ENCODE measurements around the gene EDARADD.
"Not testable (repeated sequence)": the region's sequence is repeated elsewhere in the genome, so short reads cannot be mapped to it uniquely, and the experiment has no call there.

The EDARADD gene

DNA sequence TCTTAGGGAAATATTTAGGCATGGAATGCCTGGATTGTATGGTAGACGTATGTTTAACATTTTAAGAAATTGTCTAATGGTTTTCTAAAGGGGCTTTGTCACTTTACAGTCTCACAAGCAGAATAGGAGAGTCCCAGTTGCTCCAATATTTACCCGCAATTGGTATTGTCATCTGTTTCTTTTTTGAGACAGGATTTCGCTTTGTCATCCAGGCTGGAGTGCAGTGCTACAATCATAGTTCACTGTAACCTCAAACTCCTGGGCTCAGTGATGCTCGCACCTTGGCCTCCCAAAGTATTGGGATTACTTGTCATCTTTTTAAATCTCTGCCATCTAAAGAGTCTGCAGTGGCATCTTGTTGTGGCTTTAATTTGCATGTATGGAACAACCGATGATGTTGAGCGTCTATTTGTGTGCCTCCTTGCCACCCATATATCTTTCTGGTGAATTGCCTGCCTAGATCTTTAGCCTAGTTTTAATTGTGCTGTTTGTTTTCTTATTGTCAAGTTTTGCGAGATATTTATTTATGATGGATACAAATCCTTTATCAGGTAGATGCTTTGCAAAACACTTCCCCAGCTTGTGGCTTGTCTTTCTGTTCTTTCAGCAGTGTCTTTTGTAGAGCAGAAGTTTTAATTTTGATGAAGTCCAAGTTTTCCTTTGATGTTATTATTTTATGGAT, 32.0 kb upstream of the EDARADD start:
- Histone ChIP-seq H3K4me2 (no peak overlapping the region), H3K9ac (no peak overlapping the region), H3K36me3 (no peaks in the 10 kb centered on the region), H3K27me3 (no peaks in the 10 kb centered on the region), H3K4me3 (no peak overlapping the region), H3K27ac (no peak overlapping the region), H4K20me1 (no peaks in the 10 kb centered on the region), H3K9me3 (0 out of 2 replicates have a peak, but pooled peaks cover 6% of the 10 kb centered on the region), H3K4me1 (no peaks in the 10 kb centered on the region)
- no peak for TF ChIP-seq Cebpa-rat (IDR thresholded peaks at IDR 0.05)

GRCh38 chr1:236363237-236363636, 30.8 kb upstream of the EDARADD start:
- H3K27ac ChIP-seq, result no peak overlapping the region
- no peaks in the 10 kb centered on the region for H3K36me3 ChIP-seq

GRCh38 chr1:236365999-236366570, 28.0 kb upstream of the EDARADD start:
- Histone ChIP-seq H3K9me3 (peaks cover 7% of the 10 kb centered on the region; the same call in 1 of the 2 replicates), H3K4me1 (no peaks in the 10 kb centered on the region), H3K9ac (no peak overlapping the region), H4K20me1 (no peaks in the 10 kb centered on the region), H3K27me3 (no peaks in the 10 kb centered on the region), H3K27ac (no peak overlapping the region), H3K4me3 (no peak overlapping the region), H3K4me2 (no peak overlapping the region), H3K36me3 (no peaks in the 10 kb centered on the region)
- TF ChIP-seq Cebpa-rat (IDR thresholded peaks at IDR 0.05), result no peak

More at GRCh38 chr1:236363237-236363636, 30.8 kb upstream of the EDARADD start:
- Histone ChIP-seq H3K4me2 (no peak overlapping the region), H3K9ac (no peak overlapping the region), H3K9me3 (0 out of 2 replicates have a peak, but pooled peaks cover 1% of the 10 kb centered on the region), H3K4me1 (no peaks in the 10 kb centered on the region), H4K20me1 (no peaks in the 10 kb centered on the region), H3K27me3 (no peaks in the 10 kb centered on the region), H3K4me3 (no peak overlapping the region)
- TF ChIP-seq Cebpa-rat (IDR thresholded peaks at IDR 0.05), result no peak

DNA sequence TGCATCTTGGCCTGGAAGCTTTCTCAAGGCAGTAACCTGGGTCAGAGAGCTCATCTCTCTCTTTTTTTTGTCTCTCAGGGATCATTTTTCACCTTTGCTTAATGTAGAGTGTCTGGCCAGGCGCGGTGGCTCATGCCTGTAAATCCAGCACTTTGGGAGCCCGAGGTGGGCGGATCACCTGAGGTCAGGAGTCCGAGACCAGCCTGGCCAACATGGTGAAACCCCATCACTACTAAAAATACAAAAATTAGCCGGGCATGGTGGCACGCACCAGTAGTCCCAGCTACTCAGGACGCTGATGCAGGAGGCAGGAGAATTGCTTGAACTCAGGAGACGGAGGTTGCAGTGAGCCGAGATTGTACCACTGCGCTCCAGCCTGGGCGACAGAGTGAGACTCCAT, 27.4 kb upstream of the EDARADD start:
- not testable (repeated sequence) for H3K4me1 ChIP-seq, H3K9ac ChIP-seq, H3K27me3 ChIP-seq, H3K9me3 ChIP-seq, H3K4me2 ChIP-seq, H3K27ac ChIP-seq, H3K4me3 ChIP-seq, H4K20me1 ChIP-seq, H3K36me3 ChIP-seq

DNA sequence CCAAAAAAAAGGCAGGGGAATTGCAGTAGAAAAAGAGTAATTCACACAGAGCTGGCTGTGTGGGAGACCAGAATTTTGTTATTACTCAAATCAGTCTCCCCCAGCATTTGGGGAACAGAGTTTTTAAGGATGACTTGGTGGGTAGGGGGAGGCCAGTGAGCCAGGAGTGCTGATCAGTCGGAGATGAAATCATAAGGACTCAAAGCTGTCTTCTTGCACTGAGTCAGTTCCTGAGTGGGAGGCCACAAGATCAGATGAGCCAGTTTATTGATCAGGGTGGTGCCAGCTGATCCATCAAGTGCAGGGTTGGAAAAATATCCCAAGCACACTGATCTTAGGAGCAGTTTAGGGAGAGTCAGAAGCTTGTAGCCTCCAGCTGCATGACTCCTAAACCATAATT, 23.7 kb upstream of the EDARADD start:
- no peaks in the 10 kb centered on the region for H3K36me3 ChIP-seq
- no peaks in the 10 kb centered on the region for H3K27me3 ChIP-seq
- H3K27ac ChIP-seq, result no peak overlapping the region
- no peak overlapping the region for H3K9ac ChIP-seq
- H3K4me1 ChIP-seq, result no peaks in the 10 kb centered on the region
- no peak overlapping the region for H3K4me2 ChIP-seq
- H4K20me1 ChIP-seq, result no peaks in the 10 kb centered on the region
- no peak overlapping the region for H3K4me3 ChIP-seq
- TF ChIP-seq Cebpa-rat (IDR thresholded peaks at IDR 0.05), result no peak
- H3K9me3 ChIP-seq, result peaks cover 7% of the 10 kb centered on the region; the same call in 1 of the 2 replicates

DNA sequence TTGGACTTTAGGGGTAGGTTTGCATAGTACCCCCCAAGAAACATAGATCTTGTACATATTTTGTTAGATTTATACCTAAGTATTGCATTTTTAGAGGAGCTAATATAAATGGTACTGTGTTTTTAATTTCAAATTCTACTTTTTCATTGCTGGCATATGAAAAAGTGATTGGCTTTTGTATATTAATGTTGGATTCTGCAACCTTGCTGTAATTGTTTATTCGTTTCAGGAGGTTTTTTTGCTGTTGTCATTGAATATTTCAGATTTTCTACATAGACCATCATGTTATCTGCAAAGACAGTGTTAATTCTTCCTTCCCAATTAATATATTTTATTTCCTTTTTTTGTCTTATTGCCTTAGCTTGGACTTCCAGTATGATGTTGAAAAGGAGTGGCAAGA, 23.0 kb upstream of the EDARADD start:
- Histone ChIP-seq H3K27ac (no peak overlapping the region), H3K4me3 (no peak overlapping the region), H3K9me3 (peaks cover 7% of the 10 kb centered on the region; the same call in 1 of the 2 replicates), H3K4me2 (no peak overlapping the region), H3K9ac (no peak overlapping the region), H3K36me3 (no peaks in the 10 kb centered on the region), H3K27me3 (no peaks in the 10 kb centered on the region), H4K20me1 (no peaks in the 10 kb centered on the region), H3K4me1 (no peaks in the 10 kb centered on the region)
- no peak for TF ChIP-seq Cebpa-rat (IDR thresholded peaks at IDR 0.05)

DNA sequence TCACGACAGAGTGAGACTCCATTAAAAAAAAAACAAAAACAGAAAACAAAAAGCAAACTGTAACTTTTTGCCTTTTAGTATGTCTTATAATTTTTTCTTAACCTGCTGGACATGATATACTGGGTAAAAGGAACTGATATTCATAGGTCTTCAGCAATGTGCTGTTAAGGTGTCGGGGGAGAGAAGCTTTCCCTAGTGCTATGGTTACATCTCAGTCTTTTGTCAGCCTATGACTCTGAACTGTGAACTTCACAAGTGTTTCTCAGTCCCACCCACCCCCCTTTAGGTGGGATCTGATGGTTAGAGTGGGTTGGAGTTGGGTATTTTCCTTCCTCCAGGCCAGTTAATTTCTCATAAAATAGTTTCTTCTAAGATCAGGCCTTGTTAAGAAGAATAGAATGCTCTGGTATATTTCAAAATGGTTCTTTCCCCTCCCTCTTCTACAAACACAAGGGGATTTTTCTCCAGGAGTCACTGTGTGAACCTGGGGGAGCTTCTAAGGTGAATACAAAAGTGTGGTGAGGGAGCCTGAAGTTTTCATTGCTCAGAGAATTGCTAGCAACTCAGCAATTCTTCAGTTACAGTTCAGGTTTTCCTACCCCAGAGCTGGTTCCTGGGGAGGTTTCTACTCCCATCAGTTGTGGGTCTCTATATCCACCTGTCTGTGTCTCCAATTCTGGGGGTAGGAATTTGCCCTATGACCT, 16.1 kb upstream of the EDARADD start:
- H3K27me3 ChIP-seq, result no peaks in the 10 kb centered on the region
- no peaks in the 10 kb centered on the region for H3K36me3 ChIP-seq

DNA sequence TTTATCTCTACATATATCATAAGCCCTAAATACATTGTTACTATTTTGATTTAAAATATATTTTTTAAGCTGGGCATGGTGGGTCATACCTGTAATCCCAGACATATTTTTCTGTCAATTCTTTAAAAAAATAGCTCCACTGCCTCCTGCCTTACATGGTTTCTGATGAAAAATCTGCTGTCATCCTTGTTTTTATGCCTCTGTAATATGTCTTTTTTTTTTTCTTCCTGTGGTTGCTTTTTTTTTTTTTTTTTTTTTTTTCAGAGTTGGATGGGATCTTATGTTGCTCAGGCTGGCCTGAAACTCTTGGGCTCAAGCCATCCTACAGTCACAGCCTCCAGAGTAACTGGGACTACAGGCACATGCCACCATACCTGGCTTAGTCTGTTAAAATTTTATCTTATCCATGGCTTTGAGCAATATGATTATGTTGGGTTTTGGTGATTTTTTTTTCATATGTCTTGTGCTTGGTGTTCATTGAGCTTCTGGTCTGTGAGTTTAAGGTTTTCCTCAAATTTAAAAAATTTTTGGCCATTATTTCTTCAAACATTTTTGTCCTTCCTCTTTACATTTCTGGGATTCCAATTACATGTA, 12.4 kb upstream of the EDARADD start:
- Histone ChIP-seq H3K27ac (no peak overlapping the region), H3K36me3 (no peaks in the 10 kb centered on the region), H3K4me3 (no peak overlapping the region), H4K20me1 (no peaks in the 10 kb centered on the region), H3K4me1 (no peaks in the 10 kb centered on the region), H3K4me2 (no peak overlapping the region), H3K27me3 (no peaks in the 10 kb centered on the region), H3K9ac (no peak overlapping the region), H3K9me3 (peaks cover 4% of the 10 kb centered on the region; the same call in 1 of the 2 replicates)
- TF ChIP-seq Cebpa-rat (IDR thresholded peaks at IDR 0.05), result no peak

More for the DNA sequence above, 16.1 kb upstream of the EDARADD start:
- no peaks in the 10 kb centered on the region for H3K4me1 ChIP-seq
- no peaks in the 10 kb centered on the region for H4K20me1 ChIP-seq
- H3K27ac ChIP-seq, result no peak overlapping the region
- H3K9me3 ChIP-seq, result peaks cover 4% of the 10 kb centered on the region; the same call in 1 of the 2 replicates
- no peak overlapping the region for H3K9ac ChIP-seq
- no peak overlapping the region for H3K4me3 ChIP-seq
- no peak overlapping the region for H3K4me2 ChIP-seq
- TF ChIP-seq Cebpa-rat (IDR thresholded peaks at IDR 0.05), result no peak

DNA sequence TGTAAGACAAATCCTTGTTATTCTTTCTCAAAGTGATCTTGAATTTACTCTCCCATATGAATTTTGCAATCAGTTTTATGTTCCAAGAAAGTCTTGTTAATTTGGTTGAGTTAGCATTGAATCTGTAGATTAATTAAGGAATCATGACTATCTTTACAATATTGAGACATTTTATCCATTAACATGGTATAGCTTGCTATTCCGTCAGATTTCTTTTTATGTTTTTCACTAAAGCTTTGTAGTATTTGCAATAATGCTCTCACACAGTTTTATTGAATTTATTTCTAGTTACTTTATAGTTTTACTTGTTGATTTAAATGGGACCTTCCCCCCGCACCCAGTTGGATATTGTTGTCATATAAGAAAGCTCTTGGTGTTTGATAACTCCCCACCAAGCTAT, 5.8 kb upstream of the EDARADD start:
- no peak for TF ChIP-seq Cebpa-rat (IDR thresholded peaks at IDR 0.05)
- no peaks in the 10 kb centered on the region for H4K20me1 ChIP-seq
- H3K9me3 ChIP-seq, result no peaks in the 10 kb centered on the region
- H3K4me2 ChIP-seq, result no peak overlapping the region
- no peaks in the 10 kb centered on the region for H3K27me3 ChIP-seq
- peaks cover under 1% of the 10 kb centered on the region for H3K4me1 ChIP-seq
- no peak overlapping the region for H3K4me3 ChIP-seq
- H3K36me3 ChIP-seq, result no peaks in the 10 kb centered on the region
- H3K9ac ChIP-seq, result no peak overlapping the region
- H3K27ac ChIP-seq, result no peak overlapping the region

- no peak for TF ChIP-seq Cebpa-rat (IDR thresholded peaks at IDR 0.05)
- Histone ChIP-seq H3K9me3 (no peaks in the 10 kb centered on the region), H3K27me3 (peaks cover 3% of the 10 kb centered on the region; the same call in 1 of the 2 replicates), H3K9ac (no peak overlapping the region), H3K36me3 (no peaks in the 10 kb centered on the region), H3K27ac (no peak overlapping the region), H3K4me3 (no peak overlapping the region), H3K4me2 (no peak overlapping the region), H4K20me1 (no peaks in the 10 kb centered on the region), H3K4me1 (peaks cover 10% of the 10 kb centered on the region)
Observed at GRCh38 chr1:236389253-236389652, 4.8 kb upstream of the EDARADD start.
